Measurements from ENCODE around the gene SPACA6.
"Not testable (repeated sequence)": the region's sequence is repeated elsewhere in the genome, so short reads cannot be mapped to it uniquely, and the experiment has no call there.

SPACA6 gene

GRCh38 chr19:51735759-51736449, 42.8 kb downstream of the SPACA6 start:
- DNase-seq (ENCODE audit: low read depth) = no peak

GRCh38 chr19:51737389-51737788, 44.3 kb downstream of the SPACA6 start:
- DNase-seq (ENCODE audit: low read depth) = no peak

GRCh38 chr19:51737924-51738323, 44.8 kb downstream of the SPACA6 start:
- DNase-seq (ENCODE audit: low read depth) = no peak

GRCh38 chr19:51738523-51738922, 45.4 kb downstream of the SPACA6 start:
- DNase-seq (ENCODE audit: low read depth) = not testable (repeated sequence)

- DNase-seq (ENCODE audit: low read depth) = no peak
Observed at GRCh38 chr19:51739466-51740213, 46.5 kb downstream of the SPACA6 start.

- DNase-seq (ENCODE audit: low read depth) = no peak
Observed at GRCh38 chr19:51740356-51740755, 47.2 kb downstream of the SPACA6 start.

GRCh38 chr19:51742789-51743188, 49.7 kb downstream of the SPACA6 start:
- DNase-seq (ENCODE audit: low read depth) = no peak

GRCh38 chr19:51743405-51743804, 50.3 kb downstream of the SPACA6 start:
- DNase-seq (ENCODE audit: low read depth) = no peak

- DNase-seq (ENCODE audit: low read depth) = no peak
Observed at GRCh38 chr19:51746731-51747130, 53.6 kb downstream of the SPACA6 start.

- DNase-seq (ENCODE audit: low read depth) = no peak
Observed at GRCh38 chr19:51749979-51750378, 56.8 kb downstream of the SPACA6 start.

- no peak for DNase-seq (ENCODE audit: low read depth)
Observed at GRCh38 chr19:51750400-51751094, 57.4 kb downstream of the SPACA6 start.

GRCh38 chr19:51751655-51752054, 58.5 kb downstream of the SPACA6 start, which contains the start of gene FPR1:
Gene FPR1, minus strand, starts transcription at chr19:51751878. Its CDS starts 4,884 bp downstream, at chr19:51746994.
- no peak for DNase-seq (ENCODE audit: low read depth)

GRCh38 chr19:51754109-51754508, 61.0 kb downstream of the SPACA6 start:
- DNase-seq (ENCODE audit: low read depth) = no peak

- no peak for DNase-seq (ENCODE audit: low read depth)
Observed at GRCh38 chr19:51754770-51755169, 61.6 kb downstream of the SPACA6 start.
